Medulla oblongata (tissue), 1 donor: ENCODE measurements around the gene PRDM16.

Experiments used
- DNase-seq: peaks from one replicate; pipeline ENCODE4 v3.0.0-alpha.2; 2015; ENCODE audit errors: extremely low spot score

The PRDM16 gene

DNA sequence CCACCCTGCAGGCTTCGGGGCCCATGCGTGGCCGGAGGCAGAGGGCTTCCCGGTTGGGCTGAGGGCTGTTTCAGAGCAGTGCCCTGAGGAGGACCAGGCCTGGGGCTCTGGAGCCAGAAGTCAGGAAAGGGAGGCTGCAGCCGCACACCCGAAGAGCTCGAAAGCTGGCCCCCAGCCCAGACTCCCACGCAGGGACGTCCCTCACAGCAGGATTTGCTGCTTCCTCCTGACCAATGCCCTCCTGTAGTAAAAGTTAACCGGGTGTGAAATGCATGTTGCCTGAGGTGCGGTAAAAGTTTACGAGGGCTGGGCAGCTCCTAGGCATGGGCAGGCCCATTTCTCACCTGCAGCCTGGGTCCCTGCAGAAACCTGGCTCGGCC is 283.9 kb downstream of the PRDM16 start:
- no peak for DNase-seq

GRCh38 chr1:3353876-3354275 is 284.9 kb downstream of the PRDM16 start:
- no peak for DNase-seq

DNA sequence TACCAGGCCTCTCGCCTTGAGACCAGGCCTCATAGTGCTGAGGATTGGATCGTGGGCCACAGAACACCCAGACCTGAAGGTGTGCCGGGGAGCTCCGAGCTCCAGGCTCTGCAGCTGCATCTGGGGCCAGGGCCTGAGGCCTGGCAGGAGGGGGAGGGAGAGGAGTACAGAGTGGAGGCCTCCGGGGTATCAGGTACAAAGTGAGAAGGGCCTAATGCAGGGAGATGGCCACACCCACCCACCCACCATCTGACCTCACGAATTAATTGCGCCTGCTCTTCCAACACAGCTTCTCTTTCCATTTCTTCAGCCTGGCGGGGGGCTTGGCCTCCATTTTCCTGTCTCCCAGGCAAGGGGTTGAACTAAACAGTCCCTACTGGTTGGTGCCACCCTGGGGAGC is 286.1 kb downstream of the PRDM16 start:
- DNase-seq = no peak

DNA sequence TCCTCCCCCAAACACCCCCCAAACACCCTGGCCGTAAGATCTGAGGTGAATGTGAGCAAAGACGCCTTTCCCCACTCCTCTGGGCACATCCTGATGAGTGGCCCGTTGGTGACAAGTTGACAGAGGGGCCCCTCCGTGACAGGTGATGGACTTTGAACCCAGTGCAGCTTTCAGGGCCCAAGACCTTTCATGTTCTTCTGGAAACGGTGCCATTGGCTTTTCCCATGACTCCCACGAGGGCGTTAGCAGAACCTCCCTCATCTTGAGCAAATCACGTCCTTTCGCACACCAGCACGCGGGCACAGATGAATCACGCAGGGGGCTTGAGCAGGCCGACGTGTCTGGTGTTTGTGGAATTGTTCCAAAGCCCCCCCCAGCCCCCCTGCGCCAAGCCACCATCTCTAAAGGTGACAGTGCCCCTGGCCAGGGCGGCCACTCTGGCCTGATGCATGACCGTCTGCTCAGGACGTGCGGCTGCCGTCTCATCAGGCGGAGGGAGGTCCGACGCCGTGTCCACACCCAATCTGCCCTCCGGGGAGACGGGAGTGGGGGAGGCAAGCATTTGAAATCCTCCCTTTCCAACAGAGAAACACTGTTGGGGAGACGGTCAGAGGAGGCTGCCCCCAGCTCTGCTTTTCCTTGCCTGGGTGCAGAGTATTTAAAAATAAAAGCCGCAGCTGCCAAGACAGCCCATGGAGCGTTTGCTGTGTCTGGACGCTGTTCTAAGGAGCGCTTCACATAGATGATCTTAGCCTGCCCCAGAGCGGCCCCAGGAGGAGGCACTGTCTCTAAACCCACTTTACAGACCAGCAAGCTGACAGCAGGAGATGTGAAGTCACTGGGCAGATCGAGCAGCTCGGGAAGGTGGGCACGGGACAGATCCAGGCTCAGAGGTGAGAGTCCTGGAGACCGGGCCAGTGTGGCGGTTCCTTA is 287.2 kb downstream of the PRDM16 start:
- no peak for DNase-seq

GRCh38 chr1:3356827-3357460 is 287.9 kb downstream of the PRDM16 start:
- DNase-seq = no peak

GRCh38 chr1:3357526-3358297 is 288.7 kb downstream of the PRDM16 start:
- DNase-seq = no peak

DNA sequence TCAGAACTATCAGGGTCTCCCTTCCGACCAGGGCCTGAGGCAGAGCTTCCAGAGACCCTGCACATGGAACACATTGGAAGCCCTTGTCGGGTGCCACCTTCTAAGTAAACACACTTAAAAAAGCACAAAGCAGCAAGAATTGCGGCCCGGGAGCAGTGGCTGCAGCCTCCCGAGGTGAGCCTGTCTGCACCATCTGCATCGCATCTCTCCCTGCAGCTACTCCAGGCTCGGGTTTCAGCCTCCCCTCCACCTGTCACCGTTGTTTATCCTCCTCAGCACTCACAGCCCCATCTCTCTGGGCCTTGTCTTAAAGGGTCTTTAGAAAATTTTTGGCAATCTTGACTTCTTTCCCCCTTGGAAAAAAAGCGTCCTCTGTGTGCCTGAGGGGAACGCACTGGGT is 290.3 kb downstream of the PRDM16 start:
- DNase-seq = no peak

DNA sequence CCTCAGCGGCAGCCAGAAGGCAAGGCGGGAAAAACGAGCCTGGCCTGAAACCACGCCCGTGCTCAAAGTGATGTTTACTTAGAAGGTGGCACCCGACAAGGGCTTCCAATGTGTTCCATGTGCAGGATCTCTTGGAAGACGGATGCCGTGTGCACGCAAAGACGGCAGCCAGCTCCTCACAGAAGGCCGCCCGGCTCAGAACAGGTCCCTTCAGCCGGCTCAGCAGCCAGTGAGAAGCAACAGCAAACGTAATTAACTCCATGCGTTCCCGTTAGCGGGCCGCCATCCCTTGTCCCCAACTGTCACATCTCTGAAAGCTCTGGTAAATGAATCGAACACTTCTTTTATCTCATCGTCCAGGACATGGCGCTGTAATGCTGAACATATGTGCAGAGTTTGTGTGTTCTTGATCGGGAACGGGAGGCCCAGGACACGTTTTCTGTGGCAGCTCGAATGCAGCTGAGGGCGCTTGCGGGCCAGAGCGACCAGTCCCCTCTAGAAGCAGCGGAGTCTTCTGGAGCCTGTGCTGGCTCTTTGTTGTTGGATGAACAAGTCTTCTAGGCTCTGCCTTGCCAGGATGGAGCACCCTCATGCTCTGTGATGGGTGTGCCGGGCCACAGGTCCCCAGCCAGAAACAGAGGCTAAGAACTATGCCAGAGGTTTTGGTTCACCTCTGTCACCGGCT is 290.9 kb downstream of the PRDM16 start:
- DNase-seq = no peak

GRCh38 chr1:3360646-3361257 is 291.7 kb downstream of the PRDM16 start:
- DNase-seq = peak; percentile 65

- no peak for DNase-seq
These were observed 294.0 kb downstream of the PRDM16 start for GRCh38 chr1:3363023-3363422.

- no peak for DNase-seq
These were observed 294.8 kb downstream of the PRDM16 start for GRCh38 chr1:3363756-3364155.

- no peak for DNase-seq
These were observed 295.5 kb downstream of the PRDM16 start for GRCh38 chr1:3364551-3364950.

DNA sequence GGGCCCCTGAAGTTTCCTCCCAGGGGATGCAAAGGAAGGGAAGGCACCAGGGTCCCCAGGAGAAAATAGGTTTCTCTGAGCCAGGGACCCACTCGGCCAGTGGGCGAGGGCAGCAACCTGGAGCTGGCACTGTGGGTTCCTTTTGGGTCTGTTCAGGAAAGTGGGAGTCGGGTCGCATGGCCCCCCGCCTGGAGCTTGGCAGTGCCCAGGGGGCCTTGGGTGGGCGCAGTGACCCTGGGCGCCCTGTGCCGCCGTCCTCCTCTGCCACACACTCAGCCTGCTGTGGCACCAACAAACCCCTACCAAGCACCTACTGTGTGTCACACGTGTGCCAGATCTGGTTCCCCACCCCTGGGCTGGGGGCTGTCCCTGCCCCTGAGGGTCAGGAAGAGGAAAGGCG is 296.0 kb downstream of the PRDM16 start:
- no peak for DNase-seq

DNA sequence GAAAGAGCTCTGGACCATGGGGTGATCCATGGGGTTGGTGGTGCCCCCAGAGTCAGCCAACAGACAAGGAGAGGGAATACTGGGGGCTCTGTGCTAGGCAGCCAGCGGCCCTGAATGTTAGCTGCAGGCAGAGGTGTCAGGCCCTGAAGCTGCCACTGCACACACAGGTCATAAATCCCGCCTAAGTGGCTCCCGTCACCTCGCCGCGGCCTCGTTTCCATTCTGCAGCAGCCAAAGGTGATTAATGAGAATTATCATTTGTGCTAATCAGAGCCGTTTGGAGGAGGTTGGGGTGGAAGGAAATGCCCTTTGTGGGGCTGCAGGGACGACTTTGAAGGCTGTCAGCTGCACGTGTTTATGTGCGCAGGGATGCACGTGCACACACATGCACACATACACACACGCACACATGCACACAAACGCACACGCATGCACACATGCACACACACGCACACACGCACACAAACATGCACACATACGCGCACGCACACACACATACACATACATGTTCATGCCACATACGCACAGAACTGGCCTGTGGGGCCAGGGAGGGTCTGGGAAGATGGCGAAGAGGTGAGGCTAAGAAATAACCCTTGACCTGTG is 296.6 kb downstream of the PRDM16 start:
- no peak for DNase-seq

- peak; percentile 48 for DNase-seq
These were observed 297.4 kb downstream of the PRDM16 start for GRCh38 chr1:3366126-3367051.

GRCh38 chr1:3367376-3367775 is 298.4 kb downstream of the PRDM16 start:
- DNase-seq = no peak

- no peak for DNase-seq
These were observed 299.1 kb downstream of the PRDM16 start for GRCh38 chr1:3368059-3368458.

GRCh38 chr1:3368711-3369445 is 299.9 kb downstream of the PRDM16 start:
- no peak for DNase-seq

GRCh38 chr1:3369446-3370076 is 300.6 kb downstream of the PRDM16 start:
- peak; percentile 45 for DNase-seq
